ENCODE data around the gene DDX56. TPM values are rescaled to one million over a fixed set of nuclear protein-coding genes. Genes with fewer than 3 reads are reported as not detected.
A peak's percentile ranks its signal among the peaks of the same experiment; 100 is the strongest.

DDX56 gene
- total and polyA plus RNA-seq, 9 of the 15 experiments (the other 6 are each of a cell fraction or from before 2014, with no cell fraction given), result 33.0 to 145 (median 102) TPM

- TF ChIP-seq MCM2 (IDR thresholded peaks at IDR 0.05; ENCODE audit: low read depth) (no peak), ZBTB2 (IDR thresholded peaks at IDR 0.05) (peak; percentile 89), RUNX1 (IDR thresholded peaks at IDR 0.05; ENCODE audit: low read depth) (no peak), CCAR2 (IDR thresholded peaks at IDR 0.05; ENCODE audit: low read depth, low read length) (no peak), WHSC1 (IDR thresholded peaks at IDR 0.05; ENCODE audit: low read length) (no peak), GTF2A2 (tag; IDR thresholded peaks at IDR 0.05) (no peak), USF1 (CRISPR knock-in tag; IDR thresholded peaks at IDR 0.05) (peak; percentile 46; the same call in 1 of the 2 replicates), KLF10 (CRISPR knock-in tag; IDR thresholded peaks at IDR 0.05) (no peak), MXD1 (CRISPR knock-in tag; IDR thresholded peaks at IDR 0.05; ENCODE audit: borderline replicate concordance, poor library complexity, severe bottlenecking) (peak; percentile 83), SUPT5H (IDR thresholded peaks at IDR 0.05) (peak; percentile 96), SIN3B (IDR thresholded peaks at IDR 0.05; ENCODE audit: low read depth) (peak; percentile 81), ZNF134 (CRISPR knock-in tag; conservative IDR thresholded peaks at IDR 0.05) (no peak), YBX1 (IDR thresholded peaks at IDR 0.05) (no peak), MTA2 (IDR thresholded peaks at IDR 0.05; ENCODE audit: low read depth) (no peak), SLC30A9 (CRISPR knock-in tag; IDR thresholded peaks at IDR 0.05) (no peak), TBP (optimal IDR thresholded peaks at IDR 0.05; ENCODE audit: low read depth, low read length) (peak; percentile 74), ETV6 (IDR thresholded peaks at IDR 0.05; ENCODE audit: borderline replicate concordance in 1 of 2, low read depth in 2 of 2, low read length in 1 of 2) (peak; percentile 84 to 92; a peak in 3 of 4 replicates), ETV6 (CRISPR knock-in tag; IDR thresholded peaks at IDR 0.05; ENCODE audit: borderline replicate concordance) (no peak; the same call in 1 of the 2 replicates), NCOR1 (IDR thresholded peaks at IDR 0.05) (no peak), SRSF3 (IDR thresholded peaks at IDR 0.05; ENCODE audit: insufficient read depth, low read length) (0 out of 2 replicates have a peak, but pooled peaks have one; percentile 81), ZBTB1 (CRISPR knock-in tag; IDR thresholded peaks at IDR 0.05; ENCODE audit: borderline replicate concordance, low read depth) (0 out of 2 replicates have a peak, but pooled peaks have one; percentile 50), CREM (IDR thresholded peaks at IDR 0.05; ENCODE audit: low read depth) (peak; percentile 87), CBX3 (IDR thresholded peaks at IDR 0.05; ENCODE audit: borderline replicate concordance in 1 of 2, low read length in 2 of 2) (peak in 1 of 2 experiments; percentile 91; a peak in 2 of 3 replicates), SP1 (CRISPR knock-in tag; IDR thresholded peaks at IDR 0.05) (peak; percentile 60), TCF15 (CRISPR knock-in tag; IDR thresholded peaks at IDR 0.05) (no peak), E2F1 (CRISPR knock-in tag; IDR thresholded peaks at IDR 0.05) (0 out of 2 replicates have a peak, but pooled peaks have one; percentile 19)
Observed at GRCh38 chr7:44573464-44574286, at the start of gene DDX56 (continued).
